ENCODE data around the gene TRPM4. TPM values are rescaled to one million over a fixed set of nuclear protein-coding genes. Genes with fewer than 3 reads are reported as not detected.

Gene TRPM4
- total RNA-seq, 2 experiments from 2014 or later = 0.40 to 0.54 TPM

- ATAC-seq = no peak
- H3K27ac Mint-ChIP-seq = no peak overlapping the region
- H3K9me3 Mint-ChIP-seq = peaks cover 1% of the 10 kb centered on the region
- intact Hi-C loops (cut with micrococcal nuclease) = no loop called here
- H3K4me3 Mint-ChIP-seq = no peak overlapping the region
- no peak for TF ChIP-seq CTCF (IDR thresholded peaks at IDR 0.05)
- H3K4me1 Mint-ChIP-seq (ENCODE audit: low read depth) = no peaks in the 10 kb centered on the region
- H3K27me3 Mint-ChIP-seq = peaks cover 10% of the 10 kb centered on the region
- ChIA-PET POLR2A (no interaction called here), CTCF (interaction anchor here (1.2 kb wide), 2 partner anchors 16 to 51 kb away, joined by 3 to 4 read pairs; no protein-coding TSS in a partner anchor)
- H3K36me3 Mint-ChIP-seq (ENCODE audit: low read depth) = no peaks in the 10 kb centered on the region
- no peak for DNase-seq
These were observed 92.3 kb downstream of the TRPM4 start for GRCh38 chr19:49249933-49250332.

- intact Hi-C loops (cut with micrococcal nuclease) = no loop called here
- no peak for TF ChIP-seq CTCF (IDR thresholded peaks at IDR 0.05)
- ATAC-seq (no peak), DNase-seq (no peak)
- POLR2A ChIA-PET = no interaction called here
- H3K4me3 Mint-ChIP-seq = no peak overlapping the region
- H3K27ac Mint-ChIP-seq = no peak overlapping the region
- peaks cover 17% of the 10 kb centered on the region for H3K9me3 Mint-ChIP-seq
- peaks cover 21% of the 10 kb centered on the region for H3K27me3 Mint-ChIP-seq
- no peaks in the 10 kb centered on the region for H3K4me1 Mint-ChIP-seq (ENCODE audit: low read depth)
- no peaks in the 10 kb centered on the region for H3K36me3 Mint-ChIP-seq (ENCODE audit: low read depth)
- CTCF ChIA-PET = interaction anchor here (2.2 kb wide), 1 partner anchor 10 kb away, joined by 11 read pairs; no protein-coding TSS in a partner anchor
These were observed 98.1 kb downstream of the TRPM4 start for GRCh38 chr19:49255674-49256073.

GRCh38 chr19:49256691-49257090 lies 99.1 kb downstream of the TRPM4 start:
- DNase-seq = no peak
- POLR2A ChIA-PET = interaction anchor here (0.6 kb wide), 1 partner anchor 80 kb away, joined by 3 read pairs; no protein-coding TSS in a partner anchor

More at GRCh38 chr19:49256691-49257090, 99.1 kb downstream of the TRPM4 start:
- H3K36me3 Mint-ChIP-seq (ENCODE audit: low read depth) = no peaks in the 10 kb centered on the region
- CTCF ChIA-PET = interaction anchor here (0.9 to 2.2 kb wide), 3 partner anchors 9 to 44 kb away, joined by 3 to 11 read pairs (median 4); no protein-coding TSS in a partner anchor
- ATAC-seq = no peak
- no peak overlapping the region for H3K4me3 Mint-ChIP-seq
- H3K4me1 Mint-ChIP-seq (ENCODE audit: low read depth) = no peaks in the 10 kb centered on the region
- TF ChIP-seq CTCF (IDR thresholded peaks at IDR 0.05) = no peak
- H3K9me3 Mint-ChIP-seq = peaks cover 20% of the 10 kb centered on the region
- H3K27ac Mint-ChIP-seq = no peak overlapping the region
- peaks cover 24% of the 10 kb centered on the region for H3K27me3 Mint-ChIP-seq
- intact Hi-C loops (cut with micrococcal nuclease) = no loop called here

Other genes with a start within 250 kb of the TRPM4 start
- gene DHDH, start 224.1 kb upstream of the TRPM4 start, total RNA-seq = 1 to 10 TPM; 1.4 to 2.8 TPM
- gene BAX, start 202.9 kb upstream of the TRPM4 start, total RNA-seq = 100 to 1,000 TPM; 182 to 189 TPM
- 1,000 to 10,000 TPM; 1,296 to 1,324 TPM for gene FTL, start 192.5 kb upstream of the TRPM4 start, total RNA-seq
- 10 to 100 TPM; 58.1 to 58.7 TPM for gene GYS1, start 164.5 kb upstream of the TRPM4 start, total RNA-seq
- gene RUVBL2, start 163.9 kb upstream of the TRPM4 start, total RNA-seq = 100 to 1,000 TPM; 175 to 176 TPM
- not detected for gene LHB, start 140.7 kb upstream of the TRPM4 start, total RNA-seq
- gene CGB3, start 133.5 kb upstream of the TRPM4 start, total RNA-seq = not detected
- not detected for gene CGB2, start 125.9 kb upstream of the TRPM4 start, total RNA-seq
- not detected for gene CGB1, start 120.9 kb upstream of the TRPM4 start, total RNA-seq
- not detected for gene CGB5, start 113.9 kb upstream of the TRPM4 start, total RNA-seq
- gene CGB8, start 108.7 kb upstream of the TRPM4 start, total RNA-seq = not detected
- not detected for gene CGB7, start 100.0 kb upstream of the TRPM4 start, total RNA-seq
- gene NTF4, start 93.0 kb upstream of the TRPM4 start, total RNA-seq = not detected
- gene KCNA7, start 85.1 kb upstream of the TRPM4 start, total RNA-seq = not detected
- 100 to 1,000 TPM; 187 to 188 TPM for gene SNRNP70, start 72.3 kb upstream of the TRPM4 start, total RNA-seq
- 1 to 10 TPM; 2.1 to 4.4 TPM for gene LIN7B, start 43.4 kb upstream of the TRPM4 start, total RNA-seq
- 1 to 10 TPM; 1.5 to 2.0 TPM for gene C19orf73, start 38.6 kb upstream of the TRPM4 start, total RNA-seq
- gene PPFIA3, start 38.2 kb upstream of the TRPM4 start, total RNA-seq = 1 to 10 TPM; 3.9 to 5.1 TPM
- gene HRC, start 2.4 kb upstream of the TRPM4 start, total RNA-seq = not detected
- gene SLC6A16, start 167.4 kb downstream of the TRPM4 start, total RNA-seq = 1 to 10 TPM in 1 of 2 experiments, under 1 TPM in 1; 0.61 to 1.1 TPM
- gene CD37, start 177.6 kb downstream of the TRPM4 start, total RNA-seq = 100 to 1,000 TPM; 131 to 137 TPM
- not detected for gene TEAD2, start 204.6 kb downstream of the TRPM4 start, total RNA-seq
- gene DKKL1, start 206.1 kb downstream of the TRPM4 start, total RNA-seq = not detected
- under 1 TPM in 1 of 2 experiments, not detected in 1; 0.95 TPM for gene KASH5, start 230.5 kb downstream of the TRPM4 start, total RNA-seq